ENCODE results near the gene LRP8.

GRCh38 chr1:53326598-53327181, 1.2 kb downstream of the LRP8 start:
- TF ChIP-seq POLR2A (IDR thresholded peaks at IDR 0.05; ENCODE audit: low read length) (peak; percentile 27), GATA1 (IDR thresholded peaks at IDR 0.05; ENCODE audit: low read depth, low read length) (no peak)
